BE2C (cell line): ENCODE measurements around the gene SLC4A5.

Source experiments
- DNase-seq: peaks from one replicate; pipeline ENCODE4 v3.0.0-alpha.2; 2020
- H3K27me3 ChIP-seq: fragments of 250-450 bp; sonication (Bioruptor Pico); 2 replicates; pipeline ENCODE4 v1.5.1; 2020; ENCODE audit warnings: mild to moderate bottlenecking
- H3K36me3 ChIP-seq: fragments of 250-450 bp; sonication (Bioruptor Pico); 2 replicates; pipeline ENCODE4 v1.5.1; 2020; ENCODE audit warnings: mild to moderate bottlenecking
- H3K4me1 ChIP-seq: fragments of 250-450 bp; sonication (Bioruptor Pico); 2 replicates; pipeline ENCODE4 v1.5.1; 2020
- H3K4me3 ChIP-seq: 2 replicates; pipeline ENCODE4 v1.5.1; 2011; ENCODE audit warnings: low read depth, low read length
- H3K9me3 ChIP-seq: fragments of 250-450 bp; sonication (Bioruptor Pico); 2 replicates; pipeline ENCODE4 v1.5.1; 2020
- TF ChIP-seq, protein P1 (sequence below): IDR thresholded peaks from 2 replicates; pipeline ENCODE4 v1.5.1; 2012; ENCODE audit warnings: mild to moderate bottlenecking, low read depth, low read length

Gene SLC4A5

DNA sequence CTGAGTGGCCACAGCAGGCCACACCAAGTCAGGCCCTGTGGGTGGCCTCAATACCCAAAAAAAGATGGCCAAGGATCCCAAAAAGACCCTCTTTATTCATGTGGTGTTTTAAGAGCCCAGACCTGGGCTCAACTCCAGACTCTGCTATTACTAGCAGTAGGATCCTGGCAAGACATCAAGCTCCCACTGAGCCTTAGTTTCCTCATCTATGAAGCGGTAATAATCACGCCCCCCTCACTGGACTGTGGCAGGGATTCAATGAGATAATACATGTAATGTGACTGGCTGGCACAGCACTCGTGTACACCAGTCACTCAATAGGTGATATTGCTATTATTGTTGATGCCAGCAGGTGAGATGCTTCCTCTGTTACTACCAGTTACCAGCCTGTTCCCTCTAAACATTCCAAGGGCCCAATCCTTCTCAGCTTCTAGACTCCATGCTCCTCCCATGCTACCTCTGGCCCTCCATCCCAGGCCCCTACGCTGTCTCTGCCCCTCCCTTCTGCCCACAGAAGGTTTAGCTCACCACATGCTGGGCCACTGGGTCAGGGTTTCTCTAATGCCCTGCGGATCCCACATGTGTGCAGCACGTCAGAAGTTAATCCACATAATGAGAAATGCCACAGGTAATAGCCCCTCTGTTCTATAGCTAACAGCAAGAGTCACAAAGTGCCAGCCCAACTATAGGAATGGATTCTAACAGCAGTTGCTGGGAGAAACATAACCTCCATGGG lies 51.2 kb downstream of the SLC4A5 start:
- DNase-seq, result no peak
- H3K27me3 ChIP-seq, result no peaks in the 10 kb centered on the region
- no peaks in the 10 kb centered on the region for H3K9me3 ChIP-seq
- H3K4me3 ChIP-seq, result no peak overlapping the region
- TF ChIP-seq, protein P1, sequence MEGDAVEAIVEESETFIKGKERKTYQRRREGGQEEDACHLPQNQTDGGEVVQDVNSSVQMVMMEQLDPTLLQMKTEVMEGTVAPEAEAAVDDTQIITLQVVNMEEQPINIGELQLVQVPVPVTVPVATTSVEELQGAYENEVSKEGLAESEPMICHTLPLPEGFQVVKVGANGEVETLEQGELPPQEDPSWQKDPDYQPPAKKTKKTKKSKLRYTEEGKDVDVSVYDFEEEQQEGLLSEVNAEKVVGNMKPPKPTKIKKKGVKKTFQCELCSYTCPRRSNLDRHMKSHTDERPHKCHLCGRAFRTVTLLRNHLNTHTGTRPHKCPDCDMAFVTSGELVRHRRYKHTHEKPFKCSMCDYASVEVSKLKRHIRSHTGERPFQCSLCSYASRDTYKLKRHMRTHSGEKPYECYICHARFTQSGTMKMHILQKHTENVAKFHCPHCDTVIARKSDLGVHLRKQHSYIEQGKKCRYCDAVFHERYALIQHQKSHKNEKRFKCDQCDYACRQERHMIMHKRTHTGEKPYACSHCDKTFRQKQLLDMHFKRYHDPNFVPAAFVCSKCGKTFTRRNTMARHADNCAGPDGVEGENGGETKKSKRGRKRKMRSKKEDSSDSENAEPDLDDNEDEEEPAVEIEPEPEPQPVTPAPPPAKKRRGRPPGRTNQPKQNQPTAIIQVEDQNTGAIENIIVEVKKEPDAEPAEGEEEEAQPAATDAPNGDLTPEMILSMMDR, result no peak
- no peaks in the 10 kb centered on the region for H3K36me3 ChIP-seq
- H3K4me1 ChIP-seq, result no peaks in the 10 kb centered on the region

DNA sequence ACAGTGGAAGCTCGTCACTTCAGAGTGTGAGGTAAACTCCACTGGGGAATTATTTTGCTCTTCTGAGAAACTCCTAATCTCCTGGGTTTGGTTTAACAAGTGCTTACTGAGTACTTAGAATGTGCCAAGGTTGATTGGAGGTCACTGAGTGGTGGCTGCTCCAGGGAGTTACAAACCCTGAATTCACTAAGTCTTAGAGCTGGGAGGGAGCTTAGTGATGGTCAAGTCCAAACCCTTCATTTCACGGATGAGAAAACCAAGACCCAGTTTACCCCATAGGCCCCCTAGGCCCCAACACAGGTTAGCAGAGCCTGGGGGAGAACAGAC lies 52.0 kb downstream of the SLC4A5 start:
- TF ChIP-seq, protein P1, result no peak
- no peak for DNase-seq
- H3K9me3 ChIP-seq, result no peaks in the 10 kb centered on the region
- H3K27me3 ChIP-seq, result no peaks in the 10 kb centered on the region
- H3K36me3 ChIP-seq, result no peaks in the 10 kb centered on the region
- no peaks in the 10 kb centered on the region for H3K4me1 ChIP-seq
- H3K4me3 ChIP-seq, result no peak overlapping the region

DNA sequence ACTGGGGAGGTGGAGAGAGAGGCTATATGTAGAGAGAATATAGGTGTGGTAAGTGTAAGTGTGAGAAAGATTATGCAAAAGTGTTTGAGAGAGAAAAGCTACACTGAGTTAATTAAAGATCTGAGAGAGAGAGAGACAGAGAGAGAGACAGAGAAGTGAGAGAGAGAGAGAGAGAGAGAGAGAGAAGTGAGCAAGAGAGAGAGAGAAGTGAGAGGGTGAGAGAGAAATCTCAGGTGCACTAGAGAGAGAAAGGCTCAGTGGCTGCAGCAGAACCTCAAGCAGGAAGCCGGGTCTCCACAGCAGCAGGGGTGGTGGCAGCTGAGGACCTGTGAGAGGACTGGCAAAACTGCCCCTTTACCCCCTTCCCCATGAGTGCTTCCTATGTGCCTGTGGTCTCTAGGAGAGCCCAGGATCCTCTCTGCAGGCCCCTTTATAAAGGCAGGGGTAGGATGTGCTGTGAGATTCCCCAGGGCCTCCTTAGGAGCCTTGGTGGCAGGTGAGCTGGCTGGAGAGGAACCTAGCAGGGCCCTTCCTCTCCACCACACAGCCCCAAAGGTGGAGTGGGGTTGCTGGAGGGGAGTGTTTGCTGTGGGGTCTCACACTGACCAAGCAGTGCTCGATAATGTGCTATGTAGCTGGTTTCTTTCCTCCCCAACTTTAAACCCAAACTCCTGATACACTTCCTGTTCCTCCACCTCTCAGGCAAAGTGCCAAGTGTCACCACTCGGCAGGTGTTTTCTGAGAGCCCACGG lies 52.6 kb downstream of the SLC4A5 start:
- no peaks in the 10 kb centered on the region for H3K36me3 ChIP-seq
- no peaks in the 10 kb centered on the region for H3K27me3 ChIP-seq
- H3K4me3 ChIP-seq, result no peak overlapping the region
- no peaks in the 10 kb centered on the region for H3K4me1 ChIP-seq
- TF ChIP-seq, protein P1, result no peak
- DNase-seq, result no peak
- H3K9me3 ChIP-seq, result no peaks in the 10 kb centered on the region

DNA sequence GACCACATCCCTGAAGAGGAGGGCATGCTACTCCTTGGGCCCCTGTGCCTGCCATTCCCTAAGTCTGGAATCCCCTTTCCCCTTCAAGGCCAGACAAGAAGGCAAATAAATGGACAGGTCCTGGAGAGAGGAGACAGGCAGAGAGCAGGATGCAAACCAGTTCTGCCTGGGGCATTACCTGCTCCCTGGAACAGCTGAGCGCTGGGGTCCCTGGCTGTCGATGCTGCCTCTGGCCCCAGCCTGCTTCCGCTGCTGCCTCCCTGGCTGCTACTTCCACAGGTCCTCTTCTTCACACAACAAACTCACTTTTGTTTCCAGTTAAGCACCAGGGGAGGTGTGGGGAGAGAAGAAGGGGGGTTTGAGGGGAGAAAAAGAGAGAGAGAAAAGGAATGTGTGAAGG lies 53.1 kb downstream of the SLC4A5 start:
- peak; percentile 9 for DNase-seq
- Histone ChIP-seq H3K4me1 (no peaks in the 10 kb centered on the region), H3K9me3 (no peaks in the 10 kb centered on the region), H3K36me3 (no peaks in the 10 kb centered on the region), H3K27me3 (no peaks in the 10 kb centered on the region), H3K4me3 (no peak overlapping the region)
- TF ChIP-seq, protein P1, result no peak

DNA sequence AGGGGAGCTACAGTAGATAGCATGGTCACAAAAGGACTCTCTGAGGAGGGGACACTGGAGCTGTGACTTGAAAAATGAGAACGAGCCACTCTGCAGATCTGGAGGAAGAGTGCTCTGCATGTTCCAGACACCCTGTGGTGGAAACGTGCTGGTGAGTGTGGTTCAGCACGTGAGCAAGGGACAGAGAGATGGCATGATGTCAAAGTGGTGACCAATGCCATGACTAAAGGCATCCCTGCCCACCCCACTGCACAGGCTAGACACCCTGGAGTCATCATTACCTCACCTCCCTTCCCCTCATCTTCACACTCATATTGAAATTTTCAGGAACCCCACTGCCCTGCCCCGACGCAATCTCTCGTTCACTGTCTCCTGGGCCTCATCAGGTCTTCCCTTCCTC lies 56.5 kb downstream of the SLC4A5 start:
- no peak for DNase-seq
- TF ChIP-seq, protein P1, result no peak
- Histone ChIP-seq H3K4me1 (no peaks in the 10 kb centered on the region), H3K27me3 (no peaks in the 10 kb centered on the region), H3K4me3 (no peak overlapping the region), H3K36me3 (no peaks in the 10 kb centered on the region), H3K9me3 (no peaks in the 10 kb centered on the region)

DNA sequence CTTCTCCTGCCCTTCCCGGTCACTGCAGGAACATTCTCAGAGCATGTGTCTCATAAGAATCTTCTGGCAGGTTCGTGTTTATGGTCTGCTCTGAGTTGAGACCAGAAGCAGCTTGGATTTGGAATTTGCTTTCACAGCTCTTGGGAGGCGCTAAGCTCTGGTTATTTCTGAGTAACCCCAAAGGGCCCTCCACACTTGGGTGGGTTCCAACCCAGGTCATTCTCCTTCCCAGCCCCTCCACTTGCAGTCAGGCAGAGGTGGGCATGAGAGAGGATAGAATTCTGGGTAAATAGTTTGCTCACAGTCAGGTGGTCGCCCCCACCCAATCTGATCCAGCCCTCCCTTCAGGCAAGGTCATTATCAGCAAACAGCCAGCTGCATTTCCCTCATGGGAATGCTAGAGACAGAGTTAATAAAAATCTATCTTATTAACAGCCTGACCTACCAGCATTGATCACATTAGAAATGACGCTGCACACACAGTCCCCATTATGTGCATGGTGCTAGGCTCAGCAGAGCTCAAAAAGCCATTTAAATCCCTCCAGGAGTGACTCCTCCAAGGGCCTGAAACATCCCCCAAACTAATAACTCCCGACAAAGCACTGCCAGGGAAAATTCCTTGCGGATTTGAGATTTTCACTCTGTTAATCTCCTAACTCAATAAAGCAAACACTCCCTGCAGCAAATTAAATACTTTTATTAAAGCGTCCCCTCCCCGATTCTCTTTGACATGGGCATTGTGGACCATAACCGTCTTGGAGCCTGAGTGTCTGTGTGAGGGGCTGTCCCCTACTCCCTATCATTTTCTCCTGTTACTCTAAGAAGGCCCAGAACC lies 61.9 kb downstream of the SLC4A5 start:
- no peaks in the 10 kb centered on the region for H3K27me3 ChIP-seq
- TF ChIP-seq, protein P1, result no peak
- H3K36me3 ChIP-seq, result no peaks in the 10 kb centered on the region
- no peaks in the 10 kb centered on the region for H3K9me3 ChIP-seq
- no peak overlapping the region for H3K4me3 ChIP-seq
- peaks cover 3% of the 10 kb centered on the region; the same call in 1 of the 2 replicates for H3K4me1 ChIP-seq
- peak; percentile 20 for DNase-seq
